GM18498 (cell line): ENCODE results near the gene CFAP107.

Experiments
- ATAC-seq: cut with Tn5 transposase; IDR thresholded peaks from one replicate; pipeline ENCODE4 v1.9.1; 2021; ENCODE audit warnings: mild to moderate bottlenecking, moderate library complexity; ENCODE audit not compliant: unreplicated experiment

CFAP107 gene

DNA sequence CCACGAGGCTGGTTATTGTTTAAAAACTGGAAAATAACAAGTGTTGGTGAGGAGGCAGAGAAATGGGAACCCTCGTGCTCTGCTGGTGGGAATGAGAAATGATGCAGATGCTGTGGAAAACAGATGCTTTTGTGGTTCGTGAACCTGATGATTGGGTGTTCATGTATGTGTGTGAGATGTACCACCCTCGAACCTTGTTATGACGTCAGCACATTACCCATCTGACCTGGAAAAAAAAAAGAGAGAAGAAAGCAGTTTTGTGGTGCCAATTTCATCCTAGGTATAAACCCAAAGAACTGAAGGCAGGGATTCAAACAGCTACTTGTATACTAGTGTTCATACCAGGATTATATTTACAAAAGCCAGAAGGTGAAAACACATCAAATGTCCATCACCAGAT lies 6.4 kb upstream of the CFAP107 start:
- ATAC-seq = no peak

DNA sequence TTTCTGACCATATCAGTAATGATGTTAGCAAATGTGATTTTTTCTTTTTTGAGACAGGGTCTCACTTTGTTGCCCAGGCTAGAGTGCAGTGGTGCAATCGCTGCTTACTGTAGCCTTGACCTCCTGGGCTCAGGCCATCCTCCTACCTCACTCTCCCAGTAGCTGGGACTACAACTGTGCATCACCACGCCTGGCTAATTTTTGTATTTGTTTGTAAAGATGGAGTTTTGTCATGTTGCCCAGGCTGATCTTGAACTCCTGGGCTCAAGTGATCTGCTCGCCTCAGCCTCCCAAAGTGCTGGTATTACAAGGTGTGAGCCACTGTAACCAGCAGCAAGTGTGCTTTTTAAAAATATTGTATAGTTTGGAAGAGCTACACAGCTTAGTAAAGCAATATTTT lies 4.1 kb upstream of the CFAP107 start:
- no peak for ATAC-seq

DNA sequence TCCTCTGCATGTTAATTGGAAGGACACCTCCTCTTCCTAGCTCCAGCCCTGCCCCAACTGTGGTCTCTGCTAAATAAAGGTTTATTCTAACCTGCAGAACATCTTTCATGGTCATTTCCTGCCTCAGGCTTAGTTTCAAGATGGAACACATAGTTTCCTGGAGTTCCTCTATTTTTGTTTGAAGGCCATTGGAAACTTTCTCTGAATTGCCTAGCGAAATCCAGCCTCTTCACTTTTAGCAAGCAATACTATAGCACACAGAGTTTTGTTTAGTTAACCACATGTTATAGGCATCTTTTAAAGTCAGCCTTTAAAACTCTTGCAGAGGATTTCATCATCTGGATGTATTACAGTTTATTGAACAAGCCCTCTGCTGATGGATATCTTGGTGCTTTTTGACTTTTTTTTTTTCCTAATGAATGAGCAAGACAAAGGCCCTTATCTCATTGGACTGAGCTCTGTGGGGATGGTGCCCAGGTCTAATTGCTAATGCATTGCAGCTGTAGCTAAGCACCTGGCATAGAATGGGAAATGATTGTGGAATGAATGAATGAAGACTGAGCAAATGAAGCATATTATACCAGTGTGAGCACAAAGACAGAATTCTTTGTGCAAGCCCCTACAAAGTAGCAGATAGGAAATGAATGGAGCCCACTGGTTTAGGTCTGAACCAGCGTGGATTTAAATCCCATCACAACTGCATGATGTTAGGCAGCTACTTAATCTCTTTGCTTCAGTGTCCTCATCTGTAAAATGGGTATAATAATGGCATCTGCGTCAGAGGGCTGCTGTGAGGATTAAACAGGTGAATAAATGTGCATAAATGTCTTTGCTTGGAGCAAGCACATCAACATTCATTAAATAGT lies 641 bp upstream of the CFAP107 start:
- no peak for ATAC-seq

DNA sequence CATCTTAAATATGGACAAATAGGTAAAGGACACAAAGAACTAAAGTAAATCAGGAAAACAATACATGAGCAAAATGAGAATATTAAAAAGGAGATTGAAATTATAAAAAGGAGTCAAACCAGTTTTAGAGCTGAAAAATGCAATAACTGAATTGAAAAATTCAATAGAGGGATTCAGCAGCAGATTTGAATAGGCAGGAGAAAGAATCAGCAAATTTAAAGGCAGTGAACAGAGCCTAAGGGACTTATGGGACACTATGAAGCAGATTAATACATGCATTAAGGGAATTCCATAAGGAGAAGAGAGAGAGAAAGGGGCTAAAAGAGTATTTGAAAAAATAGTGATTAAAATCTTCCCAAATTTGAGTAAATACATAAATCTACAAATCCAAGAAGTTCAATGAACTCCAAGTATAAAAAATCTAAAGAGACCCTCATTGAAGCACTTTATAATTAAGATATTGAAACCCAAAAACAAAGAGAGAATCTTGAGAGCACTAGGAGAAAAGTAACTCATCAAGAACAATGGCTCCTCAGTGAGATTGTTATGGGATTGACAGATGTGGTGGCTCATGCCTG lies 2.9 kb downstream of the CFAP107 start:
- no peak for ATAC-seq

DNA sequence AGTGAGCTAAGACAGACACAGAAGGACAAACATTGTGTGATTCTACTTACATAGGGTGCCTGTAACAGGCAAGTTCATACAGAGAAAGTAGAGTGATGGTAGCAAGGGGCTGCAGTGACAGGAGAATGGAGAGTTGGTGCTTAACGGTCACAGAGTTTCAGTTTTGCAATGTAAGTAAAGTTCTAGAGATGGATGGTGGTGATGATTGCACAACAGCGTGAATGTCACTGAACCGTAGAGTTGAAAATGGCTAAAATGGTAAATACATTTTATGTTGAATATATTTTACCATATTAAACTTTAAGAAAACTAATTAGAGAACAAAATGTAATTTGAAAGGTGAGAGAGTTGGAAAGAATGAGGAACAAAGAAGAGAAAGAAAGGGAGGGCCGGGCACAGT lies 8.7 kb downstream of the CFAP107 start:
- no peak for ATAC-seq

DNA sequence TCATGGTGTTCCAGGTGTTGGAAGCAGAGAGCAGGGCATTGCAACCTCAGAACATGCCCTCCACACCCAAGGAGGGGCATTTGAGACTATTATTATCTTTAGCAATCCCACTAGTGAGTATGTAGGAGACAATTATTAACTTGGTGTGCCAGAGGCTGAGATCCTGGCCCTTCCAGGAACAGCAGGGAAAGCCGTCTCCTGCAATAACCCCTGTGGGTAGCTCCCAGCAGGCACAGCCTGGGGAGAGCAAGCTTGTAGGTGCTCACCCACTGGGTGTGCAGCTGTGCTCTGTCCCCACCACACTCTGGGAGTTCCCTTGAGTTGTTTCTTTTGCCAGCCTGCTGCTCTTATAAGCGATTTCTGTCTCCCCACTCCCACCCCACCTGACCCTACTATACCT lies 10.3 kb downstream of the CFAP107 start:
- ATAC-seq = no peak

DNA sequence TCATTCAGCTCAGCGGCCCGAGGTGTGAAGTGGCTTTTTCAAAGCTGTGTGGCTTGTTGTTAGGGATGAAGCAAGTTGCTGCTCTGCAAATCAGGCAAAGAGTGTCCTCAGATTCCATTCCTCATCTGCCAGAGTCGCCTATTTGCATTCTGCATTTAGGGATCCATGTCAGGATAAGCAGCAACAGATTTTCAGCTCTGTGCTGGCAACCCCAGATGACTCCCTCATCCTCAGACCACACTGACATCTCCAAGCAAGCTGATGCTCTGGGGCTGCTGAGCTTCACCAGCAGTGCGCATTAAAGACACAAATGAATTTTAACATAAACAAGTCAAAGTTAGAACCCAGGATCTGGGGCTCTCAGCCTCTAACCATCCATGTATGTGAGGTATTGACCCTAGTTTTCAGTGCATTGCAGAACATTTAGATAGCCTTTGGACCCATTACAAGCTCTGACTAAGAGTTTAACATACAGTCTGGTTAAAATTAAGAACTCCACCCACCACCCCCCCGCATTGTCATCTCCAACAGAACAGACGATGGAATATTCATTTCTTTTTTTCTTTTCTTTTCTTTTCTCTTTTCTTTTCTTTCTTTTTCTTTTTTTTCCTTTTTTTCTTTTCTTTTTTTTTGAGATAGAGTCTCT lies 10.9 kb downstream of the CFAP107 start:
- ATAC-seq = no peak

DNA sequence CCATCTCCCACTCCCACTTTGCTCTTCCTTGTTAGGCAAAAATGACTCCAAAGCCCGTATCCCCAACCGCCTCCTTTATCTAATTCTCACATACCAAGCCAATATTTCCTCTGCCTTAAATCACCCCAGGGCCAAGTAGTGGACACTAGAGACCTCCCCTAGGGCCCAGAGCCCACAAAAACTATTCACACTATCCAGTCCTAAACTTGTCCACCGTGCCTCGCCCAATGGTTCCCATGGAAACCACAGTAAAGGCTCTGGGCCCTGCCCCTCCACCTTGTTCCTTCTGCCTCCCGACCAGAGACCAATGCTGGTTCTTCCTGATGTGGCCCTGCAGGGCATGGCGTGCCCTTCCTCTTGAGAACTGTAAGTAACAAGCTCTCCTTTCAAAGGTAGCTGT lies 11.8 kb downstream of the CFAP107 start:
- no peak for ATAC-seq

DNA sequence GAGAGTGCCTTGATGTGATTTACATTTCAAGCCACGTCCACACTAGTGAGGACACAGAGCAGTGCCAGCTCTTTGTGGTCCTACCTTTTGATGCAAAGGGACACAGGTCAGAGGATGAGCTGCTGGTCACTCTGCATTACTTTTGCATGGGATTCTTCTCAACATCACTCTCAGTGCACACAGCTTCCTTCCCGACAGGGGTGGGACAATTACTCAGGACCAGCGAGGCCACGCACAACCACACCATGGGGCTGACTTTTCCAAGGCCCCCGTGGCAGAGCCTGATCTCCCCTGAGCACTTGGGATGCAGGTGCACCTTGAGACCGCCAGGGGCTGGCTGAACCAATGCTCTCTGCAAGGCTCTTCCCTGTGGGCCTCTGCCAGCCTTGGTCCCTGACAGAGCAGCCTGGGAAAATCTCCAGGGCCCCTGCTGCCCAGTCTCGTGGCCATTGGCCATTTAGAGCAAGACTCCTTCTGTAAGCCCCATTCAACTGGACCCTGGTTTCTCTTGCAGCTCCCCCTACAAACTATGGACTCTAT lies 14.3 kb downstream of the CFAP107 start:
- ATAC-seq = no peak

DNA sequence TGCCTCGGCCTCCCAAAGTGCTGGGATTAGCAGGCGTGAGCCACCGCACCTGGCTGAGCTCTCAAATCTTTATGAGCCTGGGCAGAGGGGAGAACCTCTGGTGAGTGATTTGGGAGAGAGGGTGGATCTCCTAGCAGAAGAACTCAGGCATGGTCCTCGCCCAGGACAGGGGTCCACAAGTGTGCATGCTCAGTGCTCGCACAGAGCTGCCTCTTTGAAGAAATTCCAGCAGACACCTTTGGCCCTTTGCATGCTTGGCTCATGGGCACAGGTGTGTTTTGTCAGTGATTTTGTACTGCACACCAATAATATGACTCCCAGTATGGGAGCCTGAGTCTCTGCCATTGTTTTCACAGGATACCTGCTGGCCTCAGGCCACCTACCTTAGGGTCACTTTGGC lies 15.8 kb downstream of the CFAP107 start:
- ATAC-seq = no peak

DNA sequence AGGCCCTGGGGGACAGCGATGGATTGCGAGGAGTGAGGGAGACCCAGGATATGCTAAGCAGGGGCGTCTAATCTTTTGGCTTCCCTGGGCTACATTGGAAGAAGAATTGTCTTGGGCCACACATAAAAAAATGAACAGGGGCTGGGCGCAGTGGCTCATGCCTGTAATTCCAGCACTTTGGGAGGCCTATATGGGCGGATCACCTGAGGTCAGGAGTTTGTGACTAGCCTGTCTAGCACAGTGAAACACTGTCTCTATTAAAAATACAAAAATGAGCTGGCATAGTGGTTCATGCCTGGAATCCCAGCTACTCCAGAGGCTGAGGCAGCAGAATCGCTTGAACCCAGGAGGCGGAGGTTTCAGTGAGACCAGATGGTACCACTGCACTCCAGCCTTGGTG lies 16.8 kb downstream of the CFAP107 start:
- no peak for ATAC-seq

DNA sequence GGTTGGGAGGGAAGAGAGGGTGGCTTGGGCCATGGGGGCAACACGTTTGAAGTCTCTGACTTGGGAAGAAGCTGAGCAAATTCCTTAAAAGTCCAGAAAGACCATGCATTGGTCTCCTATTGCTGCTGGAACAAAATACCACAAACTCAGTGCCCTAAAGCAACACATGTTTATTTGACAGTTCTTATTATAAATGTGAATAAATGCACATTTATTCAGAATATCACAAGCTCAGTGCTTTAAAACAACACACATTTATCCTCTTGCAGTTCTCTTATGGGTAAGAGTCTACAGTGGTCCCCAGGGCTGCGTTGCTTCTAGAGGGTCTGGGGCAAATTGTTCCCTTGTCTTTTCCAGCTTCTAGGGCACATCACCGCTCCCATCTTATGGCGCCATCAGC lies 17.5 kb downstream of the CFAP107 start:
- ATAC-seq = no peak

DNA sequence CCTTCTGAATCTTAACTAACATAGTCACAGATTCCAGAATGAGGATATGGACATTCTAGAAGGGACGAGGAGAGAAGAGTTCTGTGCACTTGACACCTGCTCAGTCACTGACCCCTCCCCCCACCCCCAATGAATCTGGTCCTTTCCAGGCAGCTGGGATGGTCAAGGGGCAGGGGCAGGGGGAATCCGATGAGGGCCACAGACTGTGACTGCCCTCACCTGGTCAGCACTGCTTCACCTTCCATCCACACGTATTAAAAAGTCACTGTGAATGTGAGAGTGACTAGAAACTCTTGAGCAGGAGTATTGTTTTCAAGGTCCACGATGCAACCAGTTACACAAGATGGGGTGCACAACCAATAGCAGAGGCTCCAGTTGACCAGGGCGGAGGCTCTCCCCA lies 18.0 kb downstream of the CFAP107 start:
- no peak for ATAC-seq

DNA sequence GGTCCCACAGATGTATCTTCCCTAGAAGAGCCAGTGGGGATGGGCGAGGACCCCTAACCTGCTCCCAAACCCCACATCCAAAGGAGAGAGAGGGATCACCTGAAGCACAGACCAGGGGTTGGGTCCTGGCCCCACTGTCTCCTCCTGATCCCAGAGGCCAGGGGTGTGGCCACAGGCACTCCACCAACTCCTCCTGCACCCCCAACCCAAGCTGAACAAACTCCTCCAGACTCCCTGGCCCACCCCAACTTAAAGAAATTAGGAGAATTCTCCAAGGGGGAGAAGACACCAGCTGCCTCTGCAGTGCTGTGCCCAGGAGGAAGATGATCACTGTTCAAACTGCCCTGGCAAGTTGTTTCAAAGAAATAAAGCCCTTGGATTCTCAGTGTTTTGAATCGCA lies 23.0 kb downstream of the CFAP107 start:
- no peak for ATAC-seq

DNA sequence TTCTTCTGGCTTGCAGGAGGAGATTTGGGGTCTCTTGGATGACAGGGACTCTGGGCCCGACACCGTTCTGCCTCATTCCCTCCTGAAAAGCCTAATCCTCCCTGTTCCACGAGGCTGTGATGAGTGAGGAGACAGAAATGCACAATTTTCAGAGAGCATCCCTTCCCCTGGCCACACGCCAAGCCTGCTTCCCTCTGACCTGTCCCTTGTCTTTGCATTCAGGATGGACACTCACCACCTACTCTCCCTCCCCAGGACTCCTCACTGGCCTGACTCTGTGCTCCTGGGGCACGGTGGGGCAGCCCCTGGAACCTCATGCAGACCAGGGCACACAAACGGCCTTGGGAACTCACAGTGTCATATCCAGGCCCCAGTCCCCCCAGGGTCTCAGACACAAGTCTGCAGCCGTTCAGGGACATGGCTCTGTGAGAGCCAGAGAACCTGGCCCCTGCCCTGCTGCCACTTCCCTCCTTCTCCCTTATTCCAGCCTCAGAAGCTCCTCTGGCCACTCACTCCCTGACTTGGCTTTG lies 24.0 kb downstream of the CFAP107 start:
- ATAC-seq = no peak

DNA sequence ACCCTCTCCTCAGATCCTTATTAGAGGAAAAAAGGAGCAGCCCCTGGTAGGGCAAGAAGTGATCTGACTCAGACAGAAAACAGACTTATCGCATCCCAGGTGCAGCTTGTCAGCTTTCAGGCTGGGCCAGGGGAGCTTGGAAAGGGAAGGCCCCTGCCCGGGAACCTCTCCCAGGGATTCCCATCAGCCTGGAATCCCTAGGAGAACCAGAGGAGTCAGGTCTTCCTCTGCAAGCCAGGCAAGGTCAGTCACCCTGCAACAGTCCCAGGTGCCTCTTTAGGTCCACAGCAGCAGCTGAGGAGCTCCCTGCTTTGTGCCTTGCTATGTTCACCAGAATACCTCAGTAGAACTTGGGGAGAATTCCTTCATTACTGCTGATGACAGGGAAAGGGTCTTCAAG lies 24.6 kb downstream of the CFAP107 start:
- ATAC-seq = no peak

DNA sequence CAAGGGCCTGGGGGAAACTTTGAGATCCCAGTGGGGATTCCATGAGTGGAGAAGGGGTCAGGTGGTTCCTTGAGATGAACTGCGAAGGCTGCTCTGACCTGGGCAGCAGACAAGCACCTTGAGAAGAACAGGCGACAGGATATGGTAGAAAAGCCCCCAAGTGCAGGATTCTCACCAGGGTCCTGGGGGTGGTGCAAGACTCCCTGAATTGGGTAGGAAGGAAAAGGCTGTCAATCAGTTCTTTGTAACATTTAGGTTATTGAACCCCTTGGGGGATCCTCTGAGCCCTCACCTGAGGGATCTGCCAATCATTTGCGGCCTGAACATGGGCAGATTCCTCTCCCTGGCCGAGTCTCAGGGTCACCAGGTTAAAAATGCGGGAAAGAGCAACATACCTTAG lies 25.2 kb downstream of the CFAP107 start:
- no peak for ATAC-seq

DNA sequence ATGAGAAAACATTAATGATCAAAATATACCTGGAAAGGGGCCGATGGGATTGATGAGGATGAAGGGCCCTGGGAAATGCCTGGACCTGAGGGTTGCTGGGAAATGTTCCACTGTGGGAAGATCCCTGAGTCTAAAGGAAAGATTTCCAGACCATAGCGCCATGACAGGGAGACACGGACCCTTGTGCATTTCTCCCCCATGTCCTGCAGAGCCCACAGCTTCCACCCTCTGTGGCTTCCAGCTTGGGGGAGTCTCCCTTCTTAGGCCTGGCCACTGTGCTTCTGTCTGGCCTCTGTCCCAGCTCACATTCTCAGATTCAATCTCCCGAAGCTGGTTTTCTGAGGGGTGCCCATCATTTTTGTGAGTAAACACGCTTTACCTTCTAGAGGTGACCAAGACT lies 26.5 kb downstream of the CFAP107 start:
- no peak for ATAC-seq

DNA sequence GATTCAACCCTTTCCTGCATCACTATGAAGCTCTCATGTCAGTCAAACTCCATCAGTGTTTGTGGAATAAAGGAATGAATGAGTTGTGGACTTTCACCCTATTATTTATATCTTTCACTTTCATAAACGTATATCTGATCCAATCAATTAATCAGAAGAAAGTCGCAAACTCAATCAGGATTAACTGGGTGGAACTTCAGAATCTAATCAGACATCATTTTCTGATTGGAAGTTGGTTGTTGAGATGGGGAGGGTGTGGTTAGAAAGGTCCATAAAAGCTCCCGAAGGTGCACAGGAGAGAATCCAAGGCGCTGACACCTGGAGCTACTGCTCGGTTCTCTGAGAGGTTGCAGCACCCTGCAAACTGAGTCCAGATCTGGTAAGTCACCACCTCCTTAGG lies 27.4 kb downstream of the CFAP107 start, which contains the start of gene PRAMEF12:
PRAMEF12 (plus strand) TSS at position 301 of the 400 bp plus-strand sequence. CDS start 1,130 bp downstream, outside the sequence.
- ATAC-seq = no peak

DNA sequence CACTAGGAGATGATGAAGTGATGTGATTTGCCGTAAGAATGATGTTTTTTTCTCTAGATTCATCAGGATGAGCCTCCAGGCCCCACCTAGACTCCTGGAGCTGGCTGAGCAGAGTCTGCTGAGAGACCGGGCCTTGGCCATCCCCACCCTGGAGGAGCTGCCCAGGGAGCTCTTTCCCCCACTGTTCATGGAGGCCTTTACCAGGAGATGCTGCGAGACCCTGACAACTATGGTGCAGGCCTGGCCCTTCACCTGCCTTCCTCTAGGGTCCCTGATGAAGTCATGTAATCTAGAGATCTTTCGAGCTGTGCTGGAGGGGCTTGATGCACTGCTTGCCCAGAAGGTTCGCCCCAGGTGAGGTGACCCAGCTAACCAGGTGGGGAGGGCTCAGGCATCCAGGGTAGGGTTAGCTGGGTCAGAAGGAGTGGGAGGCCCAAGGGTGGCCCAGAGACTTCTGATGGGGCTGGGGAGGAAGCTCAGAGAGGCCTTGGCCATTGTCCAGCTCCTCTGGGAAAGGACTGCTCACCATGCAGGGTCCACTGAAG lies 28.9 kb downstream of the CFAP107 start:
- no peak for ATAC-seq

DNA sequence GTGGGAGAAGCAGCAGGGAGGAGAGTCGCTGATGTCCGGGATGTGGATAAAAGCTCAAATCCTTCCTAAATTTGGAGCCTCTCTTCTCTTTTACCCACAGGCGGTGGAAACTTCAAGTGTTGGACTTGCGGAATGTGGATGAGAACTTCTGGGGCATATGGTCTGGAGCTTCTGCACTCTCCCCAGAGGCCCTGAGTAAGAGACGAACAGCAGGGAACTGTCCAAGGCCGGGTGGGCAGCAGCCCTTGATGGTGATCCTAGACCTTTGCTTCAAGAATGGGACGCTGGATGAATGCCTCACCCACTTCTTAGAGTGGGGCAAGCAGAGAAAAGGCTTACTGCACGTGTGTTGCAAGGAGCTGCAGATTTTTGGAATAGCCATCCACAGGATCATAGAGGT lies 29.4 kb downstream of the CFAP107 start:
- no peak for ATAC-seq
